Heart right ventricle (tissue), 16 donors: ENCODE results near the gene FAM118B. TPM values are rescaled to one million over a fixed set of nuclear protein-coding genes. Genes with fewer than 3 reads are reported as not detected.

Experiments used
- ATAC-seq, 8 donors: fragments of 200-7000 bp; cut with Tn5 transposase; one replicate each; pipeline ENCODE4 v1.9.1; 2020; ENCODE audit warnings: mild to moderate bottlenecking in 8 of 8, moderate library complexity in 8 of 8, moderate number of reproducible peaks in 1 of 8
- DNase-seq, 2 donors: peaks; one replicate each; pipeline ENCODE4 v3.0.0-alpha.2; 2020
- H3K27ac ChIP-seq, 10 donors: fragments of 200-600 bp; sonication (generic) in 2 of 10; one replicate each; pipeline versions ENCODE4 v1.5.0 to v1.8.0; 2020 to 2022; ENCODE audit warnings: mild to moderate bottlenecking in 3 of 10
- H3K27me3 ChIP-seq, 7 donors: fragments of 200-600 bp; one replicate each; pipeline ENCODE4 v1.8.0; 2021 to 2022; ENCODE audit warnings: mild to moderate bottlenecking in 2 of 7
- H3K36me3 ChIP-seq, 9 donors: fragments of 200-600 bp; sonication (generic) in 1 of 9; one replicate each; pipeline versions ENCODE4 v1.5.0 to v1.8.0; 2020 to 2022; ENCODE audit warnings: mild to moderate bottlenecking in 2 of 9
- H3K4me1 ChIP-seq, 9 donors: fragments of 200-600 bp; sonication (generic) in 1 of 9; one replicate each; pipeline versions ENCODE4 v1.5.0 to v1.8.0; 2020 to 2022; ENCODE audit warnings: mild to moderate bottlenecking in 4 of 9
- H3K4me3 ChIP-seq, 10 donors: fragments of 200-600 bp; sonication (generic) in 2 of 10; one replicate each; pipeline versions ENCODE4 v1.5.0 to v1.8.0; 2020 to 2022; ENCODE audit warnings: mild to moderate bottlenecking in 7 of 10, moderate library complexity in 2 of 10
- H3K9me3 ChIP-seq, 11 donors: fragments of 200-600 bp in 10 of 11; sonication (generic) in 2 of 11; one replicate each; pipeline versions ENCODE4 v1.5.0 to v1.8.0; 2013 to 2022; ENCODE audit warnings: mild to moderate bottlenecking in 2 of 11, control low read depth in 1 of 11, moderate library complexity in 1 of 11
- CTCF ChIP-seq, 9 donors: fragments of 200-600 bp; sonication (generic) in 2 of 9; IDR thresholded peaks; one replicate each; pipeline versions ENCODE4 v1.5.0 to v1.8.0; 2021 to 2022; ENCODE audit warnings: antibody characterized with exemption in 9 of 9, mild to moderate bottlenecking in 5 of 9, moderate library complexity in 1 of 9
- WGBS, 2 donors: extraction: QIAGEN DNeasy Blood & Tissue Kit; methylation state at CpG; one replicate each; pipeline ENCODE4 v1.1.7; 2013; ENCODE audit warnings: inconsistent platforms in 1 of 2; 5-methylcytosine and 5-hydroxymethylcytosine counted together
- intact Hi-C, 10 donors: fragments of 100-400 bp; cut with DNase I; formaldehyde crosslinking; loops; one replicate each; pipeline versions ENCODE4 v1.11.1 to v1.14.2; 2022
- polyA plus RNA-seq, 2 donors: library from polyadenylated mRNA; stranded (reverse); fragments of 200-250 nt; gene quantifications; one replicate each; pipeline ENCODE4 v1.2.3, GENCODE V29; 2013
- total RNA-seq, 10 donors: library from RNA; stranded (reverse); fragmentation: NEBNext Ultra II Directional in 3 of 10; extraction: Animal tissue kit (Norgen Biotek cat#: 25700) in 3 of 10; gene quantifications; one replicate each; pipeline versions ENCODE4 v1.2.1 to v1.2.4, GENCODE V29; 2021 to 2023
- donor health status: Arrhythmogenic right ventricular cardiomyopathy.
- donor health status: ischemic (EF 13 %, LVEDD 7.1; RV severe dilation, severe dysfunction).
- donor health status: healthy with polysubstance abuse.
- donor health status: DM: no; HTN: yes; CAD: no.
- donor health status: DM: no; HTN: no; CAD: no.
- donor health status: ischemic (EF 25% LVEDD 6.9; RV normal size, moderate dysfunction).
- donor health status: ischemic (EF 25% LVEDD 5.7; RV mildly dilated, moderate dysfunction).
- donor health status: healthy.
- donor health status: DM: yes; HTN: yes; CAD: no.
- donor health status: Ischemic cardiomyopathy.
- donor health status: ischemic (EF 35%, LVEDD 5.7; RV mildly dilated, moderate dysfunction).
- donor health status: nonischemic (EF 11% LVEDD 7.7; RV severe dilation, severe dysfunction).
- donor health status: DM: yes; HTN: yes; CAD: no.
- donor health status: PGD.
- donor health status: ischemic (EF 29% LVEDD 5.4; RV normal size, mild dysfunction).
- donor health status: nonischemic (EF 23%, LVEDD 6.1; RV moderate dilation, normal function).

The FAM118B gene
- total and polyA plus RNA-seq, 12 donors, result 7.6 to 52.8 (median 22.5) TPM

DNA sequence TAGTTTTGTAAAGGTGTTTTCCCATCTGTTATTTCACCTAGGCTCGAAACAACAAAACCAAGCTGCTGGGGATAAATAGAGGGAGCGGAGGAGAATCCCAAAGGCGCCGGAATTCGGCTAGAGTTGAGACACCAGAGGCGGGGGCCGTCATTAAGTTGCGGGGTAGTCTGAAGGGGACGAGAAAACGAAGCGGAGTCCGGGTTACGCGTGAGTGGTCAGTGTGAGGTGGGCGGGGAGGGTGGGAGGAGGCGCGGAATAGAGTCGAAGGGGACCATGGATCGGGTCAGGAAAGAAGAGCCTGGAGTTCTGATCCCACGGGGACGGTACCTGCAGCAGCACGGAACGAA is 56.8 kb downstream of the FAM118B start:
- ATAC-seq (peak; percentile 2 to 48 (median 14)), DNase-seq (no peak)
- Histone ChIP-seq H3K27me3 (no peaks in the 10 kb centered on the region), H3K36me3 (peaks cover 0 to 58% (median 36%) of the 10 kb centered on the region in 9 donors), H3K4me3 (peak overlapping the region; percentile 76 to 97 (median 89)), H3K9me3 (no peaks in the 10 kb centered on the region), H3K4me1 (peaks cover 5 to 26% (median 21%) of the 10 kb centered on the region in 9 donors), H3K27ac (peak overlapping the region; percentile 70 to 95 (median 93))
- intact Hi-C loops, result loop anchor here in 7 of 10 donors (2.0 to 10.0 kb wide), 4 partner anchors 14 to 344 kb away; partner anchors contain the start of genes FAM118B (in 7 of the 7), RPUSD4 (in 7 of the 7) and TIRAP (in 1 of the 7)
- WGBS, 2 donors, result 0% methylated on average over 23 of the region's 23 CpGs
- no peak for TF ChIP-seq CTCF (IDR thresholded peaks at IDR 0.05)

DNA sequence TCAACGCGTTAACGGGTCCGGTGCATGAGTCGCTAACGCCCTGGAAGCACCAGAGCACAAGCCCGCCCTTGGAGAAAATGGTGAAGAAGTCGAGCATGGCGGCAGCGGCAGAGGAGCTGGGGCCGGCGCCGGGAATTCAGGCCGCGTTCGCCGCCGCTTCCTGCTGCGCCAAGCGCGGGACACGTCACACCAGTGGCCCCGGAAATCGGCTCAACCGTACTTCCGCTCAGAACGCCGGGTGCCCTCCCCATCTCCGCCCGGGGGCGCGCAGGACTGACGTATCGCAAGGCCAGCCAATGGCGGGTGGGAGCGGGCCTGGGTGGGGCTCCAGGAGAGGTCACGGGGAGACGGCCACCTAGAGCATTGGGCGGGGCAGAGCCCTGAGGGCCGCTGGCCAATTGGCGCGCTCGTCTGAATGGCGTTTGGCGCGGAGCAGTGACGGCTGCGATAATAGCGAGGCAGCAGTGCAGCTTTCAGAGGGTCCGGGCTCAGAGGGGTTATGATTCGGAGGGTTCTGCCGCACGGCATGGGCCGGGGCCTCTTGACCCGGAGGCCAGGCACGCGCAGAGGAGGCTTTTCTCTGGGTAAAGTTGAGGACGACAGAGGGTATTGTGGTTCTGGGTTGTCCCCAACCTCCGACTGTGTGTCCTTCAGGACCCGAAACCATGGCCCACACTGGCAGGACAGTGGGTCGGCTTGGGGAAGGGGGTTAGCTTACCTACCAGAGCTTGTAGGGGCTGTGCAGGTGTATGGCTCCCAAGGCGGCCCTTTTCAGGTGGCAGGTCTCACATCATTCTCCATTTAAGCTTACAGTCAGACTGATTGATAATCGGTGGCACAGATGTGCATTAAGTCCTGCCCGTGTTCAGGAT is 57.4 kb downstream of the FAM118B start, which contains the start of the genes FOXRED1 and SRPRA:
FOXRED1 (plus strand) TSS at position 447 of the 872 bp plus-strand sequence; CDS start at position 500, 53 bp downstream.
SRPRA (minus strand) TSS at position 188 of the 872 bp plus-strand sequence; CDS start at position 97, 91 bp downstream.
- WGBS, 2 donors, result 0 to 1% methylated on average over 64 of the region's 64 CpGs
- H3K9me3 ChIP-seq, result no peaks in the 10 kb centered on the region
- ATAC-seq (peak; percentile 99 to 100 (median 100)), DNase-seq (peak; percentile 100)
- H3K27ac ChIP-seq, result peak within 1 kb of the TSS; percentile 70 to 95 (median 93)
- TF ChIP-seq CTCF (IDR thresholded peaks at IDR 0.05), result no peak
- H3K27me3 ChIP-seq, result no peaks in the 10 kb centered on the region
- peak within 1 kb of the TSS; percentile 76 to 97 (median 89) for H3K4me3 ChIP-seq
- H3K36me3 ChIP-seq, result peaks cover 0 to 58% (median 30%) of the 10 kb centered on the region in 9 donors
- intact Hi-C loops, result loop anchor here in 7 of 10 donors (2.0 to 10.0 kb wide), 4 partner anchors 14 to 344 kb away; partner anchors contain the start of genes FAM118B (in 7 of the 7), RPUSD4 (in 7 of the 7) and TIRAP (in 1 of the 7)
- peaks cover 5 to 26% (median 21%) of the 10 kb centered on the region in 9 donors for H3K4me1 ChIP-seq

GRCh38 chr11:126277322-126277721 is 65.7 kb downstream of the FAM118B start:
- Histone ChIP-seq H3K9me3 (no peaks in the 10 kb centered on the region), H3K4me1 (peaks cover 0 to 25% (median 9%) of the 10 kb centered on the region in 9 donors), H3K27ac (no peak overlapping the region), H3K27me3 (no peaks in the 10 kb centered on the region), H3K4me3 (no peak overlapping the region), H3K36me3 (peaks cover 0 to 63% (median 0%) of the 10 kb centered on the region in 9 donors)
- ATAC-seq (no peak), DNase-seq (no peak)
- intact Hi-C loops, result no loop called here
- 95 to 97% methylated on average over 11 of the region's 11 CpGs for WGBS, 2 donors
- TF ChIP-seq CTCF (IDR thresholded peaks at IDR 0.05), result no peak

DNA sequence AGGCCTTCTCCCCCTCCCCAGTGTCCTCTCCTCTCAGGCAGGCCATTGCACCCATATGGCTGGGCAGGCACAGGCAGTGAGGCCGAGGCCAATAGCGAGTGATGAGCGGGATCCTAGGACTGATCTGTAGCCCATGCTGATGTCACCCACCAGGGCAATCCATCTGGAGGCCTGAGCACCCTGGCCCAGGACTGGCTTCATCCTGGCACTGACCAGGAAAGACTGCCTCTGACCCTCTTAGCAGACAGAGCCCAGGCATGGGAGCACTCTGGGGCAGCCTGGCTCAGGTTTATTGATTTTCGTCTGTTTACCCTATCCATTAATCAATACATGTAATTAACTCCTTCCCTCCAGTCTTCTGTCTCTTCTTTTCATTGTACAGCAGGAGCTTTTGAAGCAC is 66.2 kb downstream of the FAM118B start:
- no peak for ATAC-seq

More for the DNA sequence above, 66.2 kb downstream of the FAM118B start:
- no peak for DNase-seq
- no peak for TF ChIP-seq CTCF (IDR thresholded peaks at IDR 0.05)
- H3K36me3 ChIP-seq, result peaks cover 0 to 58% (median 0%) of the 10 kb centered on the region in 9 donors
- 91 to 93% methylated on average over 4 of the region's 4 CpGs for WGBS, 2 donors
- H3K27ac ChIP-seq, result no peak overlapping the region
- H3K27me3 ChIP-seq, result no peaks in the 10 kb centered on the region
- intact Hi-C loops, result no loop called here
- H3K4me1 ChIP-seq, result peaks cover 0 to 29% (median 11%) of the 10 kb centered on the region in 9 donors
- H3K9me3 ChIP-seq, result no peaks in the 10 kb centered on the region
- H3K4me3 ChIP-seq, result no peak overlapping the region
